Ecto neural progenitor cell (in vitro differentiated cells): ENCODE data around the gene ZNF784.
"Not testable (repeated sequence)": the region's sequence is repeated elsewhere in the genome, so short reads cannot be mapped to it uniquely, and the experiment has no call there.

Experiments used
- DNase-seq: peaks from one replicate; pipeline ENCODE4 v3.0.0-alpha.2; 2018; ENCODE audit warnings: low spot score

ZNF784 gene

DNA sequence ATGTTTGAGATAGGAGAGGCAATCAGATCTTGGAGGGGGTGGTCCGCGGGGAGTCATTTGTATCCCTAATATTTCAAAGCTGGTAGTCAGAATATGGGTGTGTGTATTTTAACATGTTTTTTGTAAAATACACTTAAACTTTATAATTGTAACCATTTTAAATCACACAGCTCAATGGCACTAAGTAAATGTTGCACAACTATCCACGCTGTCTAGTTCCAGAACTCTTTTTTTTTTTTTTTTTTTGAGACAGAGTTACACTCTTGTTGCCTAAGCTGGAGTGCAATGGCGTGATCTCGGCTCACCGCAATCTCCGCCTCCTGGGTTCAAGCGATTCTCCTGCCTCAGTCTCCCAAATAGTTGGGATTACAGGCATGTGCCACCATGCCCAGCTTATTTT lies 40.5 kb downstream of the ZNF784 start:
- not testable (repeated sequence) for DNase-seq

DNA sequence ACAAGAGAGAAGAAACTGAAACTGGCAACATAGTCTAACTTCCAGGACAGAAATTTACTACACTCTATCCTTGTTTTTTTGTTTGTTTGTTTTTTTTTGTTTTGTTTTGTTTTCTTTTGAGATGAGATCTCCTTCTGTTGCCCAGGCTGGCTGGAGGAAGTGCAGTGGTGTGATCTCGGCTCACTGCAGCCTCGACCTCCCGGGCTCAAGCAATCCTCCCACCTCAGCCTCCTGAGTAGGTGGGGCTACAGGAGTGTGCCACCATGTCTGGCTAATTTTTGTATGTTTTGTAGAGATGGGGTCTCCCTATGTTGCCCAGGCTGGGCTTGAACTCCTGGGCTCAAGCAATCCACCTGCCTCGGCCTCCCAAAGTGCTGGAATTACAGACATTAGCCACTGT lies 42.1 kb downstream of the ZNF784 start:
- not testable (repeated sequence) for DNase-seq

DNA sequence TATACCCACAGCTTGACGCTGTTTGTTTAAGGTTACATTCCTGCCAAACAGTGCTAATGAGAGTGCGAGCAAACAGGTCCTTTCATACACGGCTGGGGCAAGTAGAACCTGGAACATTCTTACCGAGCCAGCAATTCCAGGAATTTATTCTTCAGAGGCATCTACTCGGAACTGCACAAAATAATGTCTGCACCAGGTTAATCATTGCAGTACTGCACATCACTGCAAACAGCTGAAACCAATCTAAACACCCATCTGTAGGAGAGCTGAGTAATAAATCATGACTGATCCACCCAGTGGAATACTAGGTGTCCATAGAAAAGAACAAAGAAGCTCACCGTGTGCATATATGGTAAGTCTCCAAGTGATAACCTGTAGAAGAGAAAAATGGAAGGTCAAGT lies 42.5 kb downstream of the ZNF784 start:
- no peak for DNase-seq

DNA sequence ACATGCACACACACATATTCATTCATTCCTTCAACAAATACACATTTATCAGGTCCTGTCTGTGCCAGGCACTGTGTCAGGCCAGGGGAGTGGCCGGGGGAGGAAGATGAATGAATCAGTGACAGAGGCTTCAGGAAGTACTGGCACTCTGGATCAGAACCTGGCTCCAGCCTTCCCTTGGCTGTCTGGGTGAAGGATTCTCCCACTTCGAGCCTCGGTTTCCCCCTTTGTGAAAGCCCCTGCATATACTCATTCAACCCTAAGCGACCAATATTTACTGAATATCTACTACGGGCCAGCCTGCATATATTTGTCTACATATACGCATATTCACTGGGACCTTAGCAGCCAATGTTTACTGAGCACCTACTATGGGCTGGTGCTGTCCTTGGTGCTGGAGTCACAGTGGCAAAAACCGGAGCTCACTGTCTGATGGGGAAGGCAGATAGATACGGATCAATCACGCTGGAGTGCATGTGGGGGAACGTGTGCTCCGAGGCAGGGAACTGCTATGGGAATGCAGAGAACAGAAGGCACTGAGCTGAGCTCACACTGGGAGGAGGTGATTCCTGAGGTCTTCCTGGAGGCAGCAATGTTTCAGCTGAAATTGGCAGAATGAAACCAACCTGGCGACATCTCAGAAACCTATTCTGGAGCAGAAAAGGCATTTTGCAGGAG lies 43.1 kb downstream of the ZNF784 start:
- no peak for DNase-seq

DNA sequence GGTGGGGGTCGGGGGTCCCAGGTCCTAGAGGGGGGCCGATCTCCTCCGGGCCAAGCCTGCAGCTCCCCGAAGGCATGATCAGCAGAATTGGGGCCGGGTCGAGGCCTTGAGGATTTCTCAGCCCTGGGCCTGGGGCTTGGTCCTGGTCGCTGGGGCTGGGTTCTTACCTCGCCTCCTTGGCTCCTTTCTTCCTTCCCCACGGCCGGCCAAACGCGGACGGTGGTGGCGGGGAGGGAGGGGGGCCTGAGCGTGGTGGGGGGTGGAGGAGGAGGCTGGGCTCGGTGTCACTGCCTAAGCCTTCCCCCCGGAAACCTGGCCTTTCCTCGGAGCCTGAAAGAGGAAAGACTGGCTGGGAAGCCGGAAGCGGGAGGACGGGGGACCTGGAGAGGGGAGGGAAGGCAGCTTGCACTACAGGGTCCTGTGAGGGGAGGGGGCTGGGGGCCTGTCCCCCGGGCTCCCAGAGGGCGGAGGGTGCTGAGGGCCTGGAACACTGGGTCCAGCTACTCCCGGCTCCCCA lies 43.7 kb downstream of the ZNF784 start, which contains the start of gene ZNF579:
Gene ZNF579, minus strand, starts transcription at position 221 of the 517 bp plus-strand sequence. CDS start 1,209 bp downstream, outside the sequence.
- peak; percentile 90 for DNase-seq

DNA sequence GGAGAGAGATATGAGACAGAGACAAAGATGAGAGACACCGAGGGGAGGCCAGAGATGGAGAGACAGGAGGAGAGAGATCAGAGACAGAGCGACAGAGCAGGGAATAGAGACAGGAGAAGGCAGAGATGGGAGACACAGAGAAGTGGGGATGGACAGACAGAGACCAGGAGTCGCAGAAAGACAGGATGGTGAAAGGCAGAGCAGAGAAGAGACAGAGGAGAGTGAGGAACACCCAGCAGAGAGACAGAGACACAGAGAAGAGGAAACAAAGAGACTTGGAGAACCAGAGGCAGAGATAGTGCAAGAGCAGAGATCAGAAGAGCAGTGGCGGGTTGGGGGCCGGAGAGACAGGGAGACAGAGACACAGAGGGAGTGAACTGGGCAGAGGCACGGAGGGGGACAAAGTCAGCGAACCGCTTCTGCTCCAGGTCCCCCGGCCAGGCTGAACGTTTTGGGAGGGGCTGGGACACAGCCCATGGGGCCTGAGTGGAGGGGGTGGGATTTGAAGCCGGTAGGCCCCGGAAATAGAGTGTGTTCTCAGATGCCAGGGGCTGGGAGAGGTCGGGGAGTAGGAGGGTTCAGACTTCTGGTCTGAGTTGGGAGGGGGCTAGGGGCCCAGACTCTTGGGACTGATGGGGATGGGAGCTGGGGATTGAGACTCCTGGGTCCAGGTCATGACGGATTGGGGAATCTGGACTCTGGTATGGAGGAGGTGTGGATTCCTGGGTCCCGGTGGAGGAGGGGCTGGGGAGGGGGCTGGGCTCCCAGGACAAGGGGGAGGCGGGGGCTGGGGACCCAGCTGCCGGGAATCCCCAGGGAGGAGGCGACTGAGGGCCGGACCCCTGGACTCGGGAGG lies 44.4 kb downstream of the ZNF784 start:
- DNase-seq: no peak

DNA sequence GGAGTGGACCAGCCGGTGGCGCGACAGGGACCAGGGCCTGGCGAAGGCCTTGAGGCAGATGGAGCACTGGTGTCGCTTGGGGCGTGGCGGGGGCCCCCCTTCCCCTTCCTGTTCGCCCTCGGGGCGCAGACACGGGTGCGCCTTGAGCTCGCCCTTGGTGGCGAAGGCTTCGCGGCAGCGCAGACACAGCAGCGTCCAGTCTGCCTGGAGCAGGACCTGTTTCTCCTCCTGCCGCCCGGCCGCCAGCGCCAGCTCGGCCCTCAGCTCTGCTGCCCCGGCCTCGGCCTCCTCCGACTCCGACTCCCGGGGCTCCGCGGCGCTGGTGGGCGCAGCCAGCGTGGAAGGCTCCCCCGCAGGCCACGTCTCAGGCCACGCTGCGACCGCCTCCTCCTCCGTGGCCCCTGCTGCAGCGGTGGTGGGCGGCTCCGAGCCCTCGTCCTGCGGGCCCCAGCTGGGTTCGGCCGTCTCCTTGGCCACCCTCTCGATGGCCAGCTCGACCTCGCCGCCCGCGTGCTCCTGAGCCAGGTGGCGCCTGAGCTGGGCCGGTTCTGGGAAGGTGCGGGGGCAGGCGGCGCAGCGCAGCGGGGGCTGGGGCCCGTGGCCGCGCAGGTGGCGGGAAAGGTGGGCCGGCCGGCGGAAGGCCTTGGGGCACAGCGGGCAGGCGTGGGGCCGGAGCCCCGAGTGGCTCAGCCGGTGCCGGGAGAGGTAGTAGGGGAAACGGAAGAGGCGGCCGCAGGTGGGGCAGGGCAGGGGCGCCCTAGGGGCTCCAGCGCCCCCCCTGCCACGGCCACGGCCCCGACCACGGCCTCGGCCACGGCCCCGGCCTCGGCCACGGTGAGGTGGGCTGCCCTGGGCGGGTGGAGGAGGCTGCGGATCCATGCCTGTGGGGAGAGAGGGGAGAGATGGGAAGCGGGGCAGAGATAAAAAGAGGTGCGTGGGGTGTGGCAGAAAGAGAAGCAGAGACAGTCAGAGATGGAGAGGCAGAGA lies 45.3 kb downstream of the ZNF784 start:
- DNase-seq: no peak

DNA sequence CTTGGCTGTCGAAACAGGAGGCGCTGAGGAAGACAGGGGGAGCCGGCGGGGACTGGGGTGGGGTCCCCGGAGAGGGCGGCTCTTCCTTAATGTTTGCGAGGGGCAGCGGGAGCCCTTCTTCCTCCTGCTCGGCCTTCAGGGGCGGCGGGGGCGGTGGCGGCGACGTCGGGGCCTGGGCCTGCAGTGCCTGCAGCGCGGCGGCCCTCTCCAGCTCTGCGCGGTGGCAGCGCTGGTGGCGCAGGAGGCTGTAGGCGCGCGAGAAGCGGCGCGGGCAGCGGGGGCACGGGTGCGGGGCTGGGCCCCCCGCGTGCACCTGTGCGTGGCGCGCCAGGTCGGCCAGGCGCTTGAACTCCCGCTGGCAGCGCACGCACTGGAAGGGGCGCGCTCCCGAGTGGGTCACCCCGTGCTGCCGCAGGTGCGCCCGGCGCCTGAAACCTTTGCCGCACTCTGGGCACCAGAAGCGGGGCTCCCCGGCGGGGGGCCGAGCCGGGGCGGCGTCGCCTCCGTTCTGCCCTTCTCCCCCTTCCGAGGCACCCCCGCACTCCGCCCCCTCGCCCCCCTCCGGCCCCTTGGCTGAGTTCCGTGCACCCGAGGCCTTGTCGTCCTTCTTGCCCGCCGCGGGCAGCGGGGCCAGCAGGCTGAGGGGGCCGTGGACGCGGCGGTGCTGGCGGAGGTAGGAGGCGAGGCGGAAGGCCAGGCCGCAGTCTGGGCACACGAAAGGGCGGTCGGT lies 46.2 kb downstream of the ZNF784 start:
- no peak for DNase-seq

DNA sequence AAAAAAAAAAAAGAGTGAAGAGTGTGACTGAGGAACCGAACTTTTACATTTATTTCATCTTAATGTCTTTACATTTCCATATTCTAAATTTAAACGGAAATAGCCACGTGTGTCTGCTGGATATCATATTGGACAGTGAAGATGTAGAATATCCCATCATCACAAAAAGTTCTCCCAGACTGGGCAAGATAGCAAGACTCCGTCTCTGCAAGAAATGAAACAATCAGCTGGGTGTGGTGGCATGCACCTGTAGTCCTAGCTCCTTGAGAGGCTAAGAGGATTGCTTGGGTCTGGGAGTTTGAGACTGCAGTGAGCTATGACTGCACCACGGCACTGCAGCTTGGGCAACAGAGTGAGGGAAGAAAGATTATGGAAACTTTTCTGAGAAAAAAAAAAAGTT lies 47.6 kb downstream of the ZNF784 start:
- DNase-seq: no peak

DNA sequence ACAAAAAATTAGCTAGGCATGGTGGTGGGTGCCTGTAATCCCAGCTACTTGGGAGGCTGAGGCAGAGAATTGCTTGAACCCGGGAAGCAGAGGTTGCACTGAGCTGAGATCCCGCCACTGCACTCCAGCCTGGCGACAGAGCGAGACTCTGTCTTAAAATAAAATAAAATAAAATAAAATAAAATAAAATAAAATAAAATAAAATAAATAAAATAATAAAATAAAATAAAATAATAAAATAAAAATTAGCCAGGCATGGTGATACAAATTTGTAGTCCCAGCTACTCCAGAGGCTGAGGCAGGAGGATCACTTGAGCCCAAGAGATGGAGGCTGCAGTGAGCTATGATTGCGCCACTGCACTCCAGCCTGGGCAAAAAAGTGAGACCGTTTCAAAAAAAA lies 50.4 kb downstream of the ZNF784 start:
- DNase-seq: not testable (repeated sequence)
